H1 (cell line): ENCODE measurements around the gene REM2. TPM values are rescaled to one million over a fixed set of nuclear protein-coding genes. Genes with fewer than 3 reads are reported as not detected.

Experiments
- BCL11A ChIP-seq, 2 experiments: IDR thresholded peaks; one replicate each; pipeline ENCODE4 v1.6.1; 2011; ENCODE audit warnings: low read depth in 2 of 2, low read length in 2 of 2, mild to moderate bottlenecking in 2 of 2
- BRCA1 ChIP-seq: IDR thresholded peaks from 2 replicates; pipeline ENCODE4 v1.6.1; 2012; ENCODE audit warnings: low read depth, low read length, improper control_type of control experiment
- CBX8 ChIP-seq: fragments of 300-800, 300-1000 bp; sonication (generic); IDR thresholded peaks from 2 replicates; pipeline ENCODE4 v1.7.1; 2016; ENCODE audit warnings: low read depth, low read length, borderline replicate concordance
- CTBP2 ChIP-seq: IDR thresholded peaks from 2 replicates; pipeline ENCODE4 v1.7.0; 2011; ENCODE audit warnings: borderline replicate concordance, mild to moderate bottlenecking, moderate library complexity, mixed read lengths, low read length; ENCODE audit not compliant: insufficient read depth, insufficient read length
- EGR1 ChIP-seq: IDR thresholded peaks from 2 replicates; pipeline ENCODE4 v1.6.1; 2011; ENCODE audit warnings: low read depth, low read length, borderline replicate concordance
- EP300 ChIP-seq, 2 experiments: IDR thresholded peaks; 1 replicate in 1 of 2; 2 replicates in 1 of 2; pipeline ENCODE4 v1.6.1; 2011 to 2012; ENCODE audit warnings: low read depth in 2 of 2, low read length in 2 of 2, mild to moderate bottlenecking in 2 of 2, borderline replicate concordance in 1 of 2, inconsistent platforms in 1 of 2, moderate library complexity in 1 of 2
- EZH2 ChIP-seq: fragments of 200-600 bp; sonication (generic); IDR thresholded peaks from 2 replicates; pipeline ENCODE4 v1.7.1; 2012; ENCODE audit warnings: low read depth, mild to moderate bottlenecking, moderate library complexity, low read length, inconsistent platforms; ENCODE audit not compliant: severe bottlenecking
- FOSL1 ChIP-seq: IDR thresholded peaks from 2 replicates; pipeline ENCODE4 v1.6.1; 2011; ENCODE audit warnings: mild to moderate bottlenecking, low read depth, low read length, moderate library complexity; ENCODE audit not compliant: insufficient read depth
- KDM1A ChIP-seq: fragments of 200-600, 300-600 bp; sonication (generic); IDR thresholded peaks from 2 replicates; pipeline ENCODE4 v1.7.1; 2016; ENCODE audit warnings: mild to moderate bottlenecking, low read length, borderline replicate concordance
- KDM4A ChIP-seq: IDR thresholded peaks from one replicate; pipeline ENCODE4 v1.7.1; 2012; ENCODE audit warnings: low read depth, mild to moderate bottlenecking, moderate library complexity, low read length, inconsistent platforms; ENCODE audit not compliant: severe bottlenecking
- MAFK ChIP-seq: IDR thresholded peaks from 2 replicates; pipeline ENCODE4 v1.6.1; 2012; ENCODE audit warnings: low read depth, mild to moderate bottlenecking, improper control_type of control experiment, low read length
- MAX ChIP-seq: IDR thresholded peaks from 2 replicates; pipeline ENCODE4 v1.6.1; 2012; ENCODE audit warnings: inconsistent platforms
- NRF1 ChIP-seq: IDR thresholded peaks from 2 replicates; pipeline ENCODE4 v1.6.1; 2011; ENCODE audit warnings: mild to moderate bottlenecking, low read depth, low read length, improper control_type of control experiment
- RBBP5 ChIP-seq: IDR thresholded peaks from 2 replicates; pipeline ENCODE4 v1.7.1; 2012; ENCODE audit warnings: low read depth, mild to moderate bottlenecking, inconsistent platforms, low read length, moderate library complexity, borderline replicate concordance
- RFX5 ChIP-seq: IDR thresholded peaks from 2 replicates; pipeline ENCODE4 v1.6.1; 2011; ENCODE audit warnings: low read depth, low read length, improper control_type of control experiment, borderline replicate concordance
- SIRT6 ChIP-seq: IDR thresholded peaks from one replicate; pipeline ENCODE4 v1.7.1; 2012; ENCODE audit warnings: low read length, inconsistent platforms
- SIX5 ChIP-seq: IDR thresholded peaks from 2 replicates; pipeline ENCODE4 v1.6.1; 2011; ENCODE audit warnings: mild to moderate bottlenecking, low read depth, low read length
- SP2 ChIP-seq: IDR thresholded peaks from 2 replicates; pipeline ENCODE4 v1.6.1; 2012; ENCODE audit warnings: mild to moderate bottlenecking, low read length, inconsistent platforms
- SP4 ChIP-seq: IDR thresholded peaks from 2 replicates; pipeline ENCODE4 v1.6.1; 2012; ENCODE audit warnings: low read length, inconsistent platforms
- TAF1 ChIP-seq: IDR thresholded peaks from 2 replicates; pipeline ENCODE4 v1.6.1; 2011; ENCODE audit warnings: mild to moderate bottlenecking, low read depth, low read length
- TEAD4 ChIP-seq: IDR thresholded peaks from 2 replicates; pipeline ENCODE4 v1.6.1; 2012; ENCODE audit warnings: low read depth, low read length, inconsistent platforms, mixed read lengths
- USF2 ChIP-seq: IDR thresholded peaks from 2 replicates; pipeline ENCODE4 v1.6.1; 2011; ENCODE audit warnings: low read length, improper control_type of control experiment
- ZNF274 ChIP-seq: IDR thresholded peaks from 2 replicates; pipeline ENCODE4 v1.7.0; 2012; ENCODE audit warnings: low read length, borderline replicate concordance; ENCODE audit errors: extremely low read depth
- polyA plus RNA-seq, 7 experiments: library from polyadenylated mRNA; depleted of rRNA in 3 of 7; stranded (reverse) in 5 of 7; unstranded in 2 of 7; fragments of >200 nt in 5 of 7; fragments of 200-250 nt in 2 of 7; gene quantifications; 1 replicate in 5 of 7; 2 replicates in 1 of 7; 4 replicates in 1 of 7; pipeline versions ENCODE4 v1.2.1 to v1.2.3, GENCODE V29; 2011 to 2013; ENCODE audit warnings: missing spikeins in 2 of 7, mixed read lengths in 2 of 7
- total RNA-seq: library from RNA; stranded (reverse); fragmentation: NEBNext Ultra II Directional; extraction: Animal tissue kit (Norgen Biotek cat#: 25700); gene quantifications from 2 replicates; pipeline ENCODE4 v1.2.1, GENCODE V29; 2021

The REM2 gene
- total and polyA plus RNA-seq, 2 of the 8 experiments (the other 6 are each of a cell fraction or from before 2014, with no cell fraction given), result 1.00 to 1.1 TPM

GRCh38 chr14:22871224-22872032, 11.6 kb upstream of the REM2 start, which contains the start of gene LRP10 (continued):
- TF ChIP-seq USF2 (no peak), MAFK (no peak), KDM1A (peak; percentile 51; the same call in 1 of the 2 replicates), BRCA1 (no peak), SP4 (no peak), NRF1 (no peak), TEAD4 (no peak), EZH2 (no peak), RFX5 (no peak), BCL11A (IDR thresholded peaks at IDR 0.05; ENCODE audit: low read depth in 2 of 2, low read length in 2 of 2) (no peak), EP300 (IDR thresholded peaks at IDR 0.05; ENCODE audit: borderline replicate concordance in 1 of 2, low read depth in 2 of 2, low read length in 2 of 2) (no peak; a peak in 1 of 3 replicates), EGR1 (0 out of 2 replicates have a peak, but pooled peaks have one; percentile 37), MAX (no peak), SP2 (no peak), SIX5 (no peak), ZNF274 (no peak), TAF1 (peak; percentile 47; the same call in 1 of the 2 replicates), KDM4A (peak; percentile 66), CBX8 (no peak), SIRT6 (no peak), FOSL1 (no peak), CTBP2 (peak; percentile 28), RBBP5 (peak; percentile 92)
